ENCODE data around the gene RB1.

The RB1 gene

DNA sequence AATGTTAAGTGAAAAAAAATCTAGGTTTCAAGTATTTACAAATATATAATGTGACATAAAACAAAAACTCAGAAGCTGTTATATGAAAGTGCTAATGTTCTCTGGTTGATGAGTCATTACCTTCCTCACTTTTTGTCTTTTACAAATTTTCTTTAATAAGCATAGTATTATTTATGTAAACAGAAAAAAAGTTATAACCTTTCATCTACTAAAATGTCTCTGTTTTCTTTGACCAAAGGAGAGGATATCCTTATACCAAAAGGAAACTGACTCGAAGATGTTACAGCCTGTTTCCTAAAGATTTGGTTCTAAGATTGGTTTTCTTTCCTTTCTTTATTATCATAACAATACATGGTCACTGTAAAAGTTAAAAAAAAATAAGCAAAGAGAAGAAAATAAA, 191.3 kb downstream of the RB1 start:
- Histone ChIP-seq H3K36me3 (ENCODE audit: insufficient read depth, low read length) (peaks cover 6% of the 10 kb centered on the region), H3K4me3 (ENCODE audit: low read depth in 1 of 2, low read length in 2 of 2) (no peak overlapping the region), H3K27ac (ENCODE audit: low read length) (peak overlapping the region; percentile 88), H3K4me2 (ENCODE audit: insufficient read depth, low read length) (peak overlapping the region; percentile 71), H3K27me3 (ENCODE audit: insufficient read depth, low read length, poor library complexity) (no peaks in the 10 kb centered on the region), H4K20me1 (ENCODE audit: insufficient read depth, low read length) (no peaks in the 10 kb centered on the region), H2AFZ (ENCODE audit: low read depth, low read length) (no peak overlapping the region), H3K9ac (ENCODE audit: low read depth, low read length) (peak overlapping the region; percentile 65; the same call in 1 of the 2 replicates), H3K79me2 (ENCODE audit: insufficient read depth, low read length) (peaks cover 36% of the 10 kb centered on the region), H3K9me3 (ENCODE audit: insufficient read depth, low read length, severe bottlenecking) (no peaks in the 10 kb centered on the region), H3K4me1 (ENCODE audit: insufficient read depth, low read length) (peaks cover 92% of the 10 kb centered on the region)
- no peak for DNase-seq
- ATAC-seq (ENCODE audit: insufficient read depth, low read depth), result no peak
- TF ChIP-seq EZH2 (IDR thresholded peaks at IDR 0.05; ENCODE audit: borderline replicate concordance, low read depth, low read length, severe bottlenecking), result no peak
- TF ChIP-seq, protein P1, sequence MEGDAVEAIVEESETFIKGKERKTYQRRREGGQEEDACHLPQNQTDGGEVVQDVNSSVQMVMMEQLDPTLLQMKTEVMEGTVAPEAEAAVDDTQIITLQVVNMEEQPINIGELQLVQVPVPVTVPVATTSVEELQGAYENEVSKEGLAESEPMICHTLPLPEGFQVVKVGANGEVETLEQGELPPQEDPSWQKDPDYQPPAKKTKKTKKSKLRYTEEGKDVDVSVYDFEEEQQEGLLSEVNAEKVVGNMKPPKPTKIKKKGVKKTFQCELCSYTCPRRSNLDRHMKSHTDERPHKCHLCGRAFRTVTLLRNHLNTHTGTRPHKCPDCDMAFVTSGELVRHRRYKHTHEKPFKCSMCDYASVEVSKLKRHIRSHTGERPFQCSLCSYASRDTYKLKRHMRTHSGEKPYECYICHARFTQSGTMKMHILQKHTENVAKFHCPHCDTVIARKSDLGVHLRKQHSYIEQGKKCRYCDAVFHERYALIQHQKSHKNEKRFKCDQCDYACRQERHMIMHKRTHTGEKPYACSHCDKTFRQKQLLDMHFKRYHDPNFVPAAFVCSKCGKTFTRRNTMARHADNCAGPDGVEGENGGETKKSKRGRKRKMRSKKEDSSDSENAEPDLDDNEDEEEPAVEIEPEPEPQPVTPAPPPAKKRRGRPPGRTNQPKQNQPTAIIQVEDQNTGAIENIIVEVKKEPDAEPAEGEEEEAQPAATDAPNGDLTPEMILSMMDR (IDR thresholded peaks at IDR 0.05; ENCODE audit: borderline replicate concordance, extremely low read depth, low read length, poor library complexity, severe bottlenecking), result no peak

DNA sequence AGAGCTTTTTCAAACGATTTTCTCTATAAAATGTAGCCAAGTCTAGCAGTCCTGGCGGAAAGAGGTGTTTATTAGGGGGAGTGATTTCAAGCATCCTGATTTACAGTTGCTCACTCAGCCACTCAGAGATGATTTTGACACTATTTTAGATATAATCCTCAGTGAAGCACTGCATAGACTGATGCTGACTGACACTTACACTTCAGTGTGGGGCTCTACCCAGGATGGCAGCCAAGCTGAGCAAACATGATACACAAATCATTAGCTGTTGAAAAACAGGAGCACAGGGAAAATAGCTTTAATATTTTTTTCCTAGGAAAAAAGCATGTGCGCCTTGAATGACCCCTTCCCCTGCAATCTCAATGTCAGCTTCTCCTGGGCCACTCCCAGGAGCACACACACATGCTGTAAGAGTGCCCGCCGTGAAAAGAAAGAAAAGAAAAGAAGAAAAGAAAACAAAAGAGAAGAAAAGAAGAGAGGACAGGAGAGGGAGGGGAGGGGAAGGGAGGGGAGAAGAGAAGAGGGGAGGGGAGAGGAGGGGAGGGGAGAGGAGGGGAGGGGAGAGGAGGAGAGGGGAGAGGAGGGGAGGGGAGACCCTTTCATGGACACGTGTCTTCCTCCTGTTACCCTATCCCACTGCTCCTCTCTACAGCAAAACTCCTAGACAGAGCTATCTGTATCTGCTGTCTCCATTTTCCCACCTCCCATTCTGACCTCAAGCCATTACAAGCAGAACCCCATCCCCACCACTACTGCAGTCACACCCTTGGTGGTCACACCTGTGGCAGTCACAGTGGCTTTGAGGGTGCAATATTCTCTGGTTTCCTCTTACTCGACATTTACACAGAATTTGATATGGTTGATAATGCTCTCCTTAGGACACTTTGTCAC, 193.0 kb downstream of the RB1 start:
- Histone ChIP-seq H3K27me3 (ENCODE audit: insufficient read depth, low read length, poor library complexity) (no peaks in the 10 kb centered on the region), H4K20me1 (ENCODE audit: insufficient read depth, low read length) (no peaks in the 10 kb centered on the region), H3K79me2 (ENCODE audit: insufficient read depth, low read length) (peaks cover 20% of the 10 kb centered on the region), H2AFZ (ENCODE audit: low read depth, low read length) (peak overlapping the region; percentile 61), H3K4me3 (ENCODE audit: low read depth in 1 of 2, low read length in 2 of 2) (peak overlapping the region in 1 of 2 experiments; percentile 47; a peak in 2 of 4 replicates), H3K9ac (ENCODE audit: low read depth, low read length) (peak overlapping the region; percentile 65), H3K27ac (ENCODE audit: low read length) (peak overlapping the region; percentile 71), H3K4me1 (ENCODE audit: insufficient read depth, low read length) (peaks cover 80% of the 10 kb centered on the region), H3K36me3 (ENCODE audit: insufficient read depth, low read length) (no peaks in the 10 kb centered on the region), H3K4me2 (ENCODE audit: insufficient read depth, low read length) (peak overlapping the region; percentile 71), H3K9me3 (ENCODE audit: insufficient read depth, low read length, severe bottlenecking) (no peaks in the 10 kb centered on the region)
- TF ChIP-seq, protein P1 (IDR thresholded peaks at IDR 0.05; ENCODE audit: borderline replicate concordance, extremely low read depth, low read length, poor library complexity, severe bottlenecking), result no peak
- TF ChIP-seq EZH2 (IDR thresholded peaks at IDR 0.05; ENCODE audit: borderline replicate concordance, low read depth, low read length, severe bottlenecking), result no peak
- ATAC-seq (ENCODE audit: insufficient read depth, low read depth) (peak; percentile 63), DNase-seq (peak; percentile 83)

DNA sequence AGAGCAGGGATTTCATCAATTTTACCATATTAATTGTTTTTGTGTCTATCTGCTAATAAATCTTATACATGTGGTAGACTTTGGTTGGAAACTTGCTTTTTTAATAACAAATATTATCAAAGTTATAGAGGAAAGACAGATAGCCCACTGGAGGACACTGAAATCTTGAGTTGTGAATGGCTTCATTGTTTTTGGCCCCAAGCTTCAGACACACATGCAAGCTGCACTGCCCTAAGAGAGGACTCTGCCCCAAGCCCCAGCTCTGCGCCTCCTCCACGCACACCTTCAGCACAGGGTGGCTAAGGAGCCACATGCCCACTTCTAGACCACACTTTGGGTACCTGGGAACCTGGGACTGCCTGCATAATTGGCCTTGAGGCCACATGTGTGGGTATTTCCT, 194.1 kb downstream of the RB1 start:
- no peak overlapping the region for H3K9ac ChIP-seq (ENCODE audit: low read depth, low read length)
- H3K4me2 ChIP-seq (ENCODE audit: insufficient read depth, low read length), result no peak overlapping the region
- H3K4me1 ChIP-seq (ENCODE audit: insufficient read depth, low read length), result peaks cover 72% of the 10 kb centered on the region

More for the DNA sequence above, 194.1 kb downstream of the RB1 start:
- no peaks in the 10 kb centered on the region for H3K27me3 ChIP-seq (ENCODE audit: insufficient read depth, low read length, poor library complexity)
- ATAC-seq (ENCODE audit: insufficient read depth, low read depth), result no peak
- H3K36me3 ChIP-seq (ENCODE audit: insufficient read depth, low read length), result no peaks in the 10 kb centered on the region
- H3K27ac ChIP-seq (ENCODE audit: low read length), result peak overlapping the region; percentile 71
- no peak for DNase-seq
- H4K20me1 ChIP-seq (ENCODE audit: insufficient read depth, low read length), result no peaks in the 10 kb centered on the region
- TF ChIP-seq EZH2 (IDR thresholded peaks at IDR 0.05; ENCODE audit: borderline replicate concordance, low read depth, low read length, severe bottlenecking), result no peak
- TF ChIP-seq, protein P1 (IDR thresholded peaks at IDR 0.05; ENCODE audit: borderline replicate concordance, extremely low read depth, low read length, poor library complexity, severe bottlenecking), result no peak
- H3K9me3 ChIP-seq (ENCODE audit: insufficient read depth, low read length, severe bottlenecking), result no peaks in the 10 kb centered on the region
- H3K79me2 ChIP-seq (ENCODE audit: insufficient read depth, low read length), result peaks cover 12% of the 10 kb centered on the region; the same call in 1 of the 2 replicates
- no peak overlapping the region for H2AFZ ChIP-seq (ENCODE audit: low read depth, low read length)
- no peak overlapping the region for H3K4me3 ChIP-seq (ENCODE audit: low read depth in 1 of 2, low read length in 2 of 2)
